Prostate gland (tissue), 2 donors: ENCODE results near the gene FAM32A.

Experiments used
- POLR2A ChIP-seq: fragments of 450-650 bp; IDR thresholded peaks from one replicate; pipeline ENCODE4 v1.6.1; 2016; ENCODE audit warnings: antibody characterized with exemption, mild to moderate bottlenecking
- POLR2AphosphoS5 ChIP-seq: sonication (generic); formaldehyde crosslinking; IDR thresholded peaks from one replicate; pipeline ENCODE4 v1.6.1; 2017; ENCODE audit warnings: antibody characterized with exemption
- TF ChIP-seq, protein P1 (sequence below), 4 experiments: fragments of 200-600 bp in 2 of 4; fragments of 450-650 bp in 2 of 4; sonication (generic) in 2 of 4; IDR thresholded peaks; 1 replicate in 3 of 4; 2 replicates in 1 of 4; pipeline ENCODE4 v1.5.1; 2016 to 2019; ENCODE audit warnings: antibody characterized with exemption in 4 of 4, mild to moderate bottlenecking in 2 of 4, moderate library complexity in 2 of 4

DNA sequence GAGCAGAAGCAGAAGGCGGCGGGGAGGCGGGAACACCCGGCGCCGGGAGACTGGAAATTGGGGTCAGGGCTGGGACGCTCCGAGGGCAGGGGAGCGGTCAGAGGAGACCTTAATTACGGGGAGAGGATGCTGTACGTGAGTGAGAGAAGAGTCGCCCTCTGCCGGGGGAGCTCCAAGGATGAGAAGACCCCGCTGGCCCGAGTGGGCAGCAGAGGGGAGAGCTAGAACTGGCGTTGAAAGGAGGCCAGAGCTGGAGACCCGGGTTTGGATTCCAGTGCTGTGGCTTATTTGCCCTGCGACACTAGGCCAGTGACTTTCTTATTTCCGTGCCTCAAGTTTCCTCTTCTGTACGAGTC is 536 bp downstream of the FAM32A start:
- TF ChIP-seq, protein P1, sequence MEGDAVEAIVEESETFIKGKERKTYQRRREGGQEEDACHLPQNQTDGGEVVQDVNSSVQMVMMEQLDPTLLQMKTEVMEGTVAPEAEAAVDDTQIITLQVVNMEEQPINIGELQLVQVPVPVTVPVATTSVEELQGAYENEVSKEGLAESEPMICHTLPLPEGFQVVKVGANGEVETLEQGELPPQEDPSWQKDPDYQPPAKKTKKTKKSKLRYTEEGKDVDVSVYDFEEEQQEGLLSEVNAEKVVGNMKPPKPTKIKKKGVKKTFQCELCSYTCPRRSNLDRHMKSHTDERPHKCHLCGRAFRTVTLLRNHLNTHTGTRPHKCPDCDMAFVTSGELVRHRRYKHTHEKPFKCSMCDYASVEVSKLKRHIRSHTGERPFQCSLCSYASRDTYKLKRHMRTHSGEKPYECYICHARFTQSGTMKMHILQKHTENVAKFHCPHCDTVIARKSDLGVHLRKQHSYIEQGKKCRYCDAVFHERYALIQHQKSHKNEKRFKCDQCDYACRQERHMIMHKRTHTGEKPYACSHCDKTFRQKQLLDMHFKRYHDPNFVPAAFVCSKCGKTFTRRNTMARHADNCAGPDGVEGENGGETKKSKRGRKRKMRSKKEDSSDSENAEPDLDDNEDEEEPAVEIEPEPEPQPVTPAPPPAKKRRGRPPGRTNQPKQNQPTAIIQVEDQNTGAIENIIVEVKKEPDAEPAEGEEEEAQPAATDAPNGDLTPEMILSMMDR (IDR thresholded peaks at IDR 0.05), result peak in 2 of 4 experiments; percentile 29 to 36
- no peak for TF ChIP-seq POLR2AphosphoS5
- no peak for TF ChIP-seq POLR2A
